Stimulated activated CD4-positive, alpha-beta T cell treated with anti-CD3 and anti-CD28 coated beads, Interleukin-15, amount 100 ng/mL, for 24 hours (primary cell): Measurements from ENCODE around the gene PCSK6.
"Not testable (repeated sequence)": the region's sequence is repeated elsewhere in the genome, so short reads cannot be mapped to it uniquely, and the experiment has no call there.

ENCODE experiments used
- DNase-seq: peaks from one replicate; pipeline ENCODE4 v3.0.0-alpha.2; 2020

The PCSK6 gene

GRCh38 chr15:101373577-101373976 is 115.9 kb downstream of the PCSK6 start:
- DNase-seq: no peak

- DNase-seq: no peak
Measured at GRCh38 chr15:101372960-101373525, 116.5 kb downstream of the PCSK6 start.

GRCh38 chr15:101372149-101372577 is 117.3 kb downstream of the PCSK6 start:
- no peak for DNase-seq

GRCh38 chr15:101371519-101371918 is 118.0 kb downstream of the PCSK6 start:
- no peak for DNase-seq

GRCh38 chr15:101371081-101371480 is 118.4 kb downstream of the PCSK6 start:
- DNase-seq: no peak

GRCh38 chr15:101370330-101371024 is 119.0 kb downstream of the PCSK6 start:
- DNase-seq: no peak

GRCh38 chr15:101369676-101370075 is 119.8 kb downstream of the PCSK6 start:
- no peak for DNase-seq

GRCh38 chr15:101368861-101369642 is 120.5 kb downstream of the PCSK6 start:
- DNase-seq: no peak

- no peak for DNase-seq
Measured at GRCh38 chr15:101368086-101368780, 121.3 kb downstream of the PCSK6 start.

GRCh38 chr15:101366853-101367252 is 122.7 kb downstream of the PCSK6 start:
- DNase-seq: no peak

- no peak for DNase-seq
Measured at GRCh38 chr15:101362986-101363566, 126.4 kb downstream of the PCSK6 start.

GRCh38 chr15:101362359-101362758 is 127.1 kb downstream of the PCSK6 start:
- no peak for DNase-seq

GRCh38 chr15:101361418-101361817 is 128.1 kb downstream of the PCSK6 start:
- no peak for DNase-seq

GRCh38 chr15:101359365-101359947 is 130.1 kb downstream of the PCSK6 start:
- DNase-seq: no peak

- no peak for DNase-seq
Measured at GRCh38 chr15:101358895-101359294, 130.6 kb downstream of the PCSK6 start.

- no peak for DNase-seq
Measured at GRCh38 chr15:101357885-101358284, 131.6 kb downstream of the PCSK6 start.

- no peak for DNase-seq
Measured at GRCh38 chr15:101357333-101357732, 132.2 kb downstream of the PCSK6 start.

GRCh38 chr15:101356512-101357172 is 132.9 kb downstream of the PCSK6 start:
- not testable (repeated sequence) for DNase-seq

GRCh38 chr15:101355678-101356464 is 133.6 kb downstream of the PCSK6 start:
- no peak for DNase-seq

- DNase-seq: no peak
Measured at GRCh38 chr15:101354891-101355623, 134.4 kb downstream of the PCSK6 start.
